NOMO-1 (cell line): Measurements from ENCODE around the gene TNRC6C.
A peak's percentile ranks its signal among the peaks of the same experiment; 100 is the strongest.

Experiments used
- DNase-seq, 2 experiments: peaks; one replicate each; lab custom pipeline; 2025; ENCODE audit not compliant: unreplicated experiment in 2 of 2; lab: John Stamatoyannopoulos, UW

TNRC6C gene

DNA sequence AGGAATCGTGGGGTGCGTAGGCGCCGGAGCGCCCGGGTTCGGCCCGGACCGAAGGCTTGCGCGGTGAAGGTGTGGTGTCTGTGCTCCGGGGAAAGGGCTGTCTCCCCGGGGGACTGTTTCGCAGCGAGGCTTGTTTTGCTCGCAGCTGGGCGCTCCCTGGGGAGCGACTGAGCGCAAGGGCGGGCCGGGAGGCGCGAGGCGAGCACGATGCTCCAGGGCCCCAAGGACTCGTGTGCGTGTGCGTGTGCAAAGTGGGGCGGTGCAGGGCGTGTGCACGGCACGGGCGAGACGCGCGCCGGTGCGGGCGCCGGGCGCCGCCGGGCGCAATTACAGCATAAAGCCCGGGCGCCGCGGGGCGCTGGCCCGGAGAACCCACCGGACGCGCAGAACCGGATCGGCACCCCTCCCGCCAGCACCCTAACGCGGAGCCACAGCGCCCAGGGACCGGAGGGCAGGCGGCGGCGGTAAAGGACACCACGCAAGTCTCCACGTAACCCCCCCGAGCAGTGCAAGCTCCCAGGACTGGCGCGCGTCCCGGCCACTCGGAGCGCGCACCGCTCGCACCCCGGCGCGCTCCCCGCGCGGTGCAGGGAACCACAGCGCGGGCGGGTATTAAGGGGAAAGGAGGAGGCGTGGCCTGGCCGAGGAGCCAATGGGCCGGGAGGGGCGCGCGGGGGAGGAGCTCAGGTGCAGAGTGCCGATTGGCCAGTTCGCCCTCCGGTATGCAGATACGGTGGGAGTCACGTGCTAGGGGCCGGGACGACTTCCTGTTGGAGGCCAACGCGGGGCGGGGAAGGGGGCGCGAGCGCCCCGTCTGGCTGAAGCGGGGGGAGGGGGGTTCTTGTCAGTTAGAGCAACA is at the start of gene TNRC6C:
TNRC6C (plus strand) TSS at position 847 of the 859 bp plus-strand sequence. CDS start 45,504 bp downstream, outside the sequence.
- DNase-seq, result peak; percentile 98 to 99

DNA sequence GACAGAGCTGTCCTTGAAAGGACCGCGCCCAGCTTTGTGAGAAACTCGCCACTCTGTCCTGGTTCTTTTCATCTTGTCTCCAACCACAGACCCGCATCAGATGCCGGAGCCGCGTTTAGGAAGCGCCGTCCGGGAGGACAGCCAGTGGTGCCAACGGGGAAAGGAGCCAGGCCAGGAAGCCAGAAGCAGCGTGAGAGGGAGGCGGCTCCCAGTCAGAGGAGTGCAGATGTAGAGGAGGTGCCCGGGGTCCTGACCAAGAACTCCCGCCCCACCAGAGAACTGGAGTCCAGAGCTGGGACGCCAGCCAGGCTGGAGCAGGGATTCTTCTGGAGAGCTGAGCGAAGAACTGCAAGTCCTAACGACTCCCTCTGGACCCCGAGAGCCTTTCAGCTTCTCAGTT is 49.3 kb upstream of the TNRC6C start:
- DNase-seq, result no peak

GRCh38 chr17:77909816-77910215 is 48.7 kb upstream of the TNRC6C start:
- DNase-seq, result no peak

DNA sequence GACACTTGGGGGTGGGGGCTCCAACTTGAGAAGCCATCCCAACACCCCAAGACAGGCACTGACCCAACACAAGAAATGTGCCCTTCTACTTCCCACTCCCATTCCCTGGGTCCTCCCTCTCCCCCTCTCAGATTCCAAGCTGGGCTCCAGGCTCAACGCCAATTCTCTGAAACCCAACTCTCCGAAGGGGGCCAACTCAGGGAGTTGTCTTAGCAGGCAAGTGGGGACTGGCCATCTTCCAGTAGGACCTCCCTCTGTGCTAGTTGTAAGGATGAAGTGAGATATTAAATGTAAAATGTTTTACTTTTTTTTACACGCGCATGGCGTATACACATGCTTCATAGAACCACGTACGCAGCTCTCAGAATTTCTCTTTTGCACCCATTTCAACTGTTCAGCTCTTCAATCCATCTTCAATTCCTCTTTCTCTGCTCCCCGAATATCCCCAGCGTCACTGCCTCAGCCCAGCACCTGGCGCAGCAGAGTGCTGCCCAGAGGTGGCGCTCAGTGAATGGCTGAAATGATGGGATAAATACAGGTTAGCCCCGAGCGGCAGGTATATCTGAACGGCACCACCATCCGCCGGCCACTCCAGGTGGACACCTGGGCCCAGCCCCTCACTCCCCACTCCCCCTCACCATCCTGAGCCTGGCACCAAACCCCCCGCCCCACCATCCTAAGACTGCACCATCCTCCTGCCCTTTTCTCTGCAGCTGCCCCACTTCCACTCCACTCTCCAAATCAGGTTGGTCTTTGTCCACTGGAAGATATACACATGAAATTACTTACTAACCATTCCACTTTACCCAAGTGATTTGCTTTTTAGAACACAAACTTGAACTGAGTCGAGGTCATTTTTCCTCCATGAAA is 43.9 kb upstream of the TNRC6C start:
- DNase-seq, result no peak

GRCh38 chr17:77915594-77916021 is 42.9 kb upstream of the TNRC6C start:
- no peak for DNase-seq

DNA sequence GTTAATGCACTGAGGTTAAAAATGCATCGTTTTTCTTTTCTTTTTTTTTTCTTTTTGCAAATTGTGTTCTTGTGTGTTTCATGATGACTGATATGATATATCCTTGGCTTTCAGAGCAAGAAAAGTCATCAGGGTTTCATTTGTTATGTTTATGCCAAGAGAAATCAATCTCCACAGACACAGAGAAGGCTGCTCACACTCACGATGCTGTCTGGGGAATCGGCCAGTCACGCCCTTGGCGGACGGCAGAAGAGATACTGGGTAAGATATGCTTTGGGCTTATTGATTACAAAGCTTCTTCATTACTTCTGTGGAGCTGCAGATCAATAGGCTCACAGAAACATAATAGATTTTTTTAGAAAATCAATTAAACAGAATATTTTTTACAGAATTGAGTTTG is 42.2 kb upstream of the TNRC6C start:
- DNase-seq, result no peak

DNA sequence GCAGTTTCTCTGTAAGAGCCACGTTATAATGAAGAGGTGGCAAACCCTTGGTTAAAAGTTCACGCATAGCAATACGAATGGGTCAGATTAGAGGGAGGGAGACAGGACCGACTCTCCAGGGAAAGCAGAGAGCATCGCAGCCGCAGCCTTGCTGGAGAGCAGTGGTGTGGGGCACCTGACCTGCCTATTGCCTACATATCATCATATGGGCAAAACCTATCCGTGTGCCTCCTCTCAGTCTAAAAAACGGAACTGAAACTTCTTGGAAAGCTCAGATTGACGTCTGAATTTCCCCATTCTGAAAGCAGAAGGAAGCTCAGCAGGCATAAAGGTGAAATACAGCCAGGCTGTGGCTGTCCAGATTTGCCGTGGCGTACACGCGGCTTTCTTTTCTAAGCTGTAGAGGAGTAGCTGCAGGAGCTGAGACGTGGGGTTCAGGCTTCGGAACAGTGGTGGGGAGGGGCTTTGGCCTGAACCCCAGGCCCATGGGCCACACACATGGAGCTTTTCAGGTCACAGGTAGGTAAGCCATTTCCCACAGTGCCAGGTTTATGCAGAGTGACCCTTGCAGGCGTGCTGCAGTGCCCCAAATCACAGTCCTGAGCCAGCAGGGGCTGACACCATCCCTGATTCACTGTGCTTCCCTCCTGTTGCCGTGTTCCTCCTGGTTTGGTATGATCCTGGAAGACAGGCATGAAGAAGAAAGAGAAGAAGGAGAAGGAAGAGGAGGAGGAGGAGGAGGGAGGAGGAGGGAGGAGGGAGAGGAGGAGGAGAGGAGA is 41.6 kb upstream of the TNRC6C start:
- peak; percentile 86 to 97 for DNase-seq

GRCh38 chr17:77919276-77919675 is 39.2 kb upstream of the TNRC6C start:
- DNase-seq, result no peak

DNA sequence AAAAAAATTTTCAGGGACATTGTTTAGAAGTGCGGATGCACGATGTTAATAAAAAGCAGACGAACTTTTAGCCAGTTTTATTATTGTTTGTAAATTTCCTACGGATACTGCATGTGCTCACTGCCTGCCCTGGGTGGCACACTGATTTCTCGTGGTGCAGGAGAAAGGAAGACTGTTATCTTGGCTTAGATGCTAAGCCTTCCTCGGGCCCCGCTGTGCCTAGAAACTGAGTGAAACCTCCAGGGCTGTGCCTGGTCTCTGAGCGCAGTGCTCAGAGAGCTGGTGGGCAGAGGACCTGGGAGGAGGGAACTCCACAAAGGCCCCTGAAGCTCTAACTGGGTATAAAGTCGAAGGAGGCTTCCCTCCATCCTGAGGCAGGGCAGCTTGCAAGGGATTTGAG is 35.4 kb upstream of the TNRC6C start:
- DNase-seq, result no peak

DNA sequence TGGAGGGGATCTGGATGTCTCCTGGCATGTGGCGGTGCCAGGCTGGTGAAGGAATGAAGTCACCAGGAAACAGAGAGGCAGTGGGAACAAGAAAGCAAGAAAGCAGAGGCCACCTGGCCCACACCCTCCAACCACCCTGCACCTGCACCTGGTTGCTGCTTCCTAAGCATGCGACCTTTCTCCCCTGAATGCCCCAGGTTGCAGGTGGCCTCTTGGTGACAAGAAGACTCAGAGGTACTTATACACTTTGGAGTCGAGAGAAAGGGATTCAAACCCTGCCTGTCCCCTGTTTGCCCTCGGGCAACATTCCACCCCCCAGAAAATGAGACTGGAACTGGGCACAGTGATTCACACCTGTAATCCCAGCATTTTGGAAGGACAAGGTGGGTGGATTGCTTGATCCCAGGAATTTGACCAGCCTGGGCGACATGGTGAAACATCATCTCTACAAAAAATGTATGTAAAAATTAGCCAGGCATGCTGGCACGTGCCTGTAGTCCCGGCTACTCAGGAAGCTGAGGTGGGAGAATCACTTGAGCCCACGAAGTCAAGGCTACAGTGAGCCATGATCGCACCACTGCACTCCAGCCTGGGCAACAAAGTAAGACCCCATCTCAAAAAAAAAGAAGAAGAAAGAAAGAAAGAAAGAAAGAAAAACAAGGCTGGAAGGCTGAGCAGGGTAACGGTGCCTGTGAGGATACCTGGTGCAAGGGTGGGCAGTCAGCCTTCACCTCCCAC is 34.6 kb upstream of the TNRC6C start:
- no peak for DNase-seq

DNA sequence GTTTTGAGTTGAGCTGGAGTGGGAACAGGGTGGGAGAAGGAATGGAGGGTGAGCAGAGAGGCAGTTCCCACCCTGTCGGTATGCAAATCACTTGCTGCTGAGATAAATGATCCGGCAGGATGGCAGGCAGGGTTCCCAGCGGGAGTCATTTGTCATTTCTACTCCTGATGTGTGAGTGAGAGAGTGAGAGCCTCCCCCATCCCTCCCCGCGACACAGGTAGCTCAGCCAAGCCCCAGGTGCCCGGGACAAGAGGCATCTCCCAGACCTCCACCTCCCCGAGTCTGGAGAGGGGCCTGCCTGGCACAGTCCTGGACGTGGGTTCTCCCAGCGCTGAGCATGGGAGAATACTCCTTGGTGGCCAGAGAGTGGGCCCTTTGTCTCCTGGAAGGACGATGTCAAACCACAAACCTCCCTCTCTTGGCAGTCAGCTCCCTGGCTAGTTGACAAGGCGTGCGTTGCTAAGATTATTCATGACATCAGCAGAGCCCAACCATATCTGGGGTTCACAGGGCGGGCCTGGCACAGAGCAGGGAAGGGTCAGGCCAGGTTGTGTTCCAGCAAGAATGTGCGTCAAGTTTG is 33.7 kb upstream of the TNRC6C start:
- no peak for DNase-seq

DNA sequence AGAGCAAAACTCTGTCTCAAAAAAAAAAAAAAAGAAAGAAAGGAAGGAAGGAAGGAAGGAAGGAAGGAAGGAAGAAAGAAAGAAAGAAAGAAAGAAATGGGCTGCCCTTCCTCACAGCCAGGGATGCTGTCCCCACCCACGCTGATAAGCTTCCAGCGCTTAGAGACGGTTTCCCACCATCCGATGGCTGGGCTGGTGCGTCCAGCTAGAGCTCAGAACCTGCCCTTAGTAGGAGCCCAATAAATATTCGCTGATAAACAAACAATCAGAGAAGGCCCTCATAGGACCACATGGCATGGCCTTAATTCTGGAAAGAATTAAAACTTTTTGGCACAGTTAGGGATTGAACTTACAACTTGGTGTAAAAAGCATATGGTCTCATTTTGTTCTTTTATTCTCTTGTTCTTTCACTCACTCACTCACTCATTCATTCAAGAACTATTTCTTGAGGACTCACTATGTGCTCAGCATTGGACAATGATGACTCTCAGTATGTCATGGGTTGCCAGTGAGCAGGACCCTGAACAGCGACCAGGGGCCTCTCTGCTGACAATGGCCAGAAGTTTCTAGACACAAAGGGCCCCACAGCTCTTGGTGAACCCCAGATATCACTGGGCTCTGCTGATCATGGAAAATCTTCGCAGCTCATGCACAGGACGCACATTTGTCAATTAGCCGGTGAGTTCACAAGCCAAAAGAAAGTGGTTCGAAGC is 32.5 kb upstream of the TNRC6C start:
- DNase-seq, result no peak

DNA sequence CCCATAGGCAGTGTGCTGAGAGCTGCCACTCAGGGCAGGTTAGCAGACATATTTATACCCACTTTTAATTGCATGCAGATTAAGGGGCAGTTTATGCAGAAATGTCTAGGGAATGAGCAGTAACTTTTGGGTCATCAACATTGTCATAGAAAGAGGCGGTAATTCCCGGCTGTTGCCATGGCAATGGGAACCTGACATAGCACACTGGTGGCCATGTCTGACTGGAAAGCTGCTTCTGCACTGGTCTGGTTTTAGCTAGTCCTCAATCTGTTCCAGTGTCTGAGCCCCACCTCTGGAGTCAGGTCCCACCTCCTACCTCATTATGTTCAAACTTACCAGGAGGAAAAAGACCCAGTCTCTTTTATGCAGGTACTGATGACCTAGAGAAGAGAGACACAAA is 31.5 kb upstream of the TNRC6C start:
- no peak for DNase-seq

- DNase-seq, result no peak
Observed at GRCh38 chr17:77927777-77928518, 30.6 kb upstream of the TNRC6C start.

GRCh38 chr17:77928519-77929179 is 29.9 kb upstream of the TNRC6C start:
- no peak for DNase-seq

GRCh38 chr17:77929180-77929564 is 29.3 kb upstream of the TNRC6C start:
- DNase-seq, result no peak

GRCh38 chr17:77929871-77930436 is 28.5 kb upstream of the TNRC6C start:
- no peak for DNase-seq
